Prostate gland (tissue), 2 donors: Measurements from ENCODE around the gene AMFR. TPM values are rescaled to one million over a fixed set of nuclear protein-coding genes. Genes with fewer than 3 reads are reported as not detected.

Source experiments
- DNase-seq: peaks from one replicate; pipeline ENCODE4 v3.0.0-alpha.2; 2019; ENCODE audit warnings: low spot score
- H3K27ac ChIP-seq, 2 donors: fragments of 200-600 bp; sonication (generic); 2 replicates each; pipeline ENCODE4 v1.5.1; 2017 to 2019
- H3K27me3 ChIP-seq: fragments of 200-600 bp; sonication (generic); replicated peaks from 2 replicates; pipeline ENCODE4 v1.5.1; 2019; ENCODE audit not compliant: insufficient read depth
- H3K36me3 ChIP-seq, 2 donors: fragments of 200-600 bp; sonication (generic); 1 replicate in 1 of 2; 2 replicates in 1 of 2; pipeline versions ENCODE4 v1.5.1 to v1.8.1; 2017 to 2019
- H3K4me1 ChIP-seq: fragments of 200-600 bp; sonication (generic); replicated peaks from 2 replicates; pipeline ENCODE4 v1.5.1; 2019
- H3K4me3 ChIP-seq, 2 donors: fragments of 200-600 bp; sonication (generic); 2 replicates each; pipeline ENCODE4 v1.5.1; 2017 to 2019
- H3K9me3 ChIP-seq: fragments of 200-600 bp; sonication (generic); 2 replicates; pipeline ENCODE4 v1.5.1; 2017
- POLR2A ChIP-seq: fragments of 450-650 bp; IDR thresholded peaks from one replicate; pipeline ENCODE4 v1.6.1; 2016; ENCODE audit warnings: antibody characterized with exemption, mild to moderate bottlenecking
- POLR2AphosphoS5 ChIP-seq: sonication (generic); formaldehyde crosslinking; IDR thresholded peaks from one replicate; pipeline ENCODE4 v1.6.1; 2017; ENCODE audit warnings: antibody characterized with exemption
- WGBS: methylation state at CpG from one replicate; pipeline ENCODE4 v1.1.5; 2018; 5-methylcytosine and 5-hydroxymethylcytosine counted together
- intact Hi-C: fragments of 100-400 bp; cut with DNase I; formaldehyde crosslinking; loops from one replicate; pipeline ENCODE4 v1.14.2; 2022
- total RNA-seq, 2 donors: library from RNA; depleted of rRNA; stranded (reverse); fragments of >200 nt; gene quantifications; one replicate each; pipeline ENCODE4 v1.1.0, GENCODE V29; 2016
- TF ChIP-seq, protein P1 (sequence below), 4 experiments: fragments of 200-600 bp in 2 of 4; fragments of 450-650 bp in 2 of 4; sonication (generic) in 2 of 4; IDR thresholded peaks; 1 replicate in 3 of 4; 2 replicates in 1 of 4; pipeline ENCODE4 v1.5.1; 2016 to 2019; ENCODE audit warnings: antibody characterized with exemption in 4 of 4, mild to moderate bottlenecking in 2 of 4, moderate library complexity in 2 of 4

AMFR gene
- total RNA-seq, 2 donors from 2014 or later, result 123 to 261 TPM

- no peaks in the 10 kb centered on the region for H3K9me3 ChIP-seq
- no peak for DNase-seq
- H3K4me3 ChIP-seq, result no peak overlapping the region
- no peaks in the 10 kb centered on the region for H3K27me3 ChIP-seq
- no peak overlapping the region for H3K27ac ChIP-seq
- 95% methylated on average over 8 of the region's 8 CpGs for WGBS
- H3K36me3 ChIP-seq, result peaks cover 0 to 4% of the 10 kb centered on the region in 2 donors
- intact Hi-C loops, result no loop called here
- no peaks in the 10 kb centered on the region for H3K4me1 ChIP-seq
- TF ChIP-seq POLR2A, result no peak
- TF ChIP-seq, protein P1, sequence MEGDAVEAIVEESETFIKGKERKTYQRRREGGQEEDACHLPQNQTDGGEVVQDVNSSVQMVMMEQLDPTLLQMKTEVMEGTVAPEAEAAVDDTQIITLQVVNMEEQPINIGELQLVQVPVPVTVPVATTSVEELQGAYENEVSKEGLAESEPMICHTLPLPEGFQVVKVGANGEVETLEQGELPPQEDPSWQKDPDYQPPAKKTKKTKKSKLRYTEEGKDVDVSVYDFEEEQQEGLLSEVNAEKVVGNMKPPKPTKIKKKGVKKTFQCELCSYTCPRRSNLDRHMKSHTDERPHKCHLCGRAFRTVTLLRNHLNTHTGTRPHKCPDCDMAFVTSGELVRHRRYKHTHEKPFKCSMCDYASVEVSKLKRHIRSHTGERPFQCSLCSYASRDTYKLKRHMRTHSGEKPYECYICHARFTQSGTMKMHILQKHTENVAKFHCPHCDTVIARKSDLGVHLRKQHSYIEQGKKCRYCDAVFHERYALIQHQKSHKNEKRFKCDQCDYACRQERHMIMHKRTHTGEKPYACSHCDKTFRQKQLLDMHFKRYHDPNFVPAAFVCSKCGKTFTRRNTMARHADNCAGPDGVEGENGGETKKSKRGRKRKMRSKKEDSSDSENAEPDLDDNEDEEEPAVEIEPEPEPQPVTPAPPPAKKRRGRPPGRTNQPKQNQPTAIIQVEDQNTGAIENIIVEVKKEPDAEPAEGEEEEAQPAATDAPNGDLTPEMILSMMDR (IDR thresholded peaks at IDR 0.05), result no peak
- TF ChIP-seq POLR2AphosphoS5, result no peak
Observed at GRCh38 chr16:56364865-56365264, 60.5 kb downstream of the AMFR start.

- H3K4me1 ChIP-seq, result no peaks in the 10 kb centered on the region
- 94% methylated on average over 26 of the region's 26 CpGs for WGBS
- H3K27me3 ChIP-seq, result no peaks in the 10 kb centered on the region
- H3K9me3 ChIP-seq, result no peaks in the 10 kb centered on the region
- intact Hi-C loops, result no loop called here
- H3K36me3 ChIP-seq, result peaks cover 0 to 4% of the 10 kb centered on the region in 2 donors
- no peak overlapping the region for H3K4me3 ChIP-seq
- no peak for DNase-seq
- H3K27ac ChIP-seq, result no peak overlapping the region
- TF ChIP-seq POLR2A (no peak), POLR2AphosphoS5 (no peak)
- TF ChIP-seq, protein P1 (IDR thresholded peaks at IDR 0.05), result no peak
Observed at GRCh38 chr16:56363781-56364565, 61.4 kb downstream of the AMFR start.

- Histone ChIP-seq H3K9me3 (no peaks in the 10 kb centered on the region), H3K4me3 (no peak overlapping the region), H3K36me3 (peaks cover 0 to 4% of the 10 kb centered on the region in 2 donors), H3K27me3 (no peaks in the 10 kb centered on the region), H3K4me1 (no peaks in the 10 kb centered on the region), H3K27ac (no peak overlapping the region)
- 91% methylated on average over 6 of the region's 6 CpGs for WGBS
- intact Hi-C loops, result no loop called here
- TF ChIP-seq POLR2AphosphoS5, result no peak
- TF ChIP-seq POLR2A, result no peak
- TF ChIP-seq, protein P1 (IDR thresholded peaks at IDR 0.05), result no peak
- DNase-seq, result no peak
Observed at GRCh38 chr16:56363181-56363716, 62.1 kb downstream of the AMFR start.

- WGBS, result 93% methylated on average over 17 of the region's 17 CpGs
- Histone ChIP-seq H3K27me3 (no peaks in the 10 kb centered on the region), H3K36me3 (peaks cover 0 to 4% of the 10 kb centered on the region in 2 donors), H3K27ac (no peak overlapping the region), H3K4me3 (no peak overlapping the region), H3K4me1 (no peaks in the 10 kb centered on the region), H3K9me3 (no peaks in the 10 kb centered on the region)
- TF ChIP-seq, protein P1 (IDR thresholded peaks at IDR 0.05), result no peak
- TF ChIP-seq POLR2A (no peak), POLR2AphosphoS5 (no peak)
- DNase-seq, result no peak
- intact Hi-C loops, result no loop called here
Observed at GRCh38 chr16:56362706-56363105, 62.6 kb downstream of the AMFR start.
